Chondrocyte (in vitro differentiated cells): ENCODE measurements around the gene ST6GAL2. TPM values are rescaled to one million over a fixed set of nuclear protein-coding genes. Genes with fewer than 3 reads are reported as not detected.

Experiments used
- DNase-seq: peaks from one replicate; pipeline ENCODE4 v3.0.0; 2021; ENCODE audit warnings: mixed read lengths, low spot score
- H3K27ac Mint-ChIP-seq: one replicate; pipeline ENCODE4 v1.8.0; 2021; ENCODE audit warnings: mild to moderate bottlenecking, moderate library complexity, mixed read lengths; ENCODE audit not compliant: unreplicated experiment
- H3K27me3 Mint-ChIP-seq: 2 replicates; pipeline ENCODE4 v1.8.0; 2021; ENCODE audit warnings: low read depth, mixed read lengths
- H3K36me3 Mint-ChIP-seq: 2 replicates; pipeline ENCODE4 v1.8.0; 2021; ENCODE audit warnings: low read depth, mixed read lengths
- H3K4me1 Mint-ChIP-seq: 2 replicates; pipeline ENCODE4 v1.8.0; 2021; ENCODE audit warnings: low read depth, mild to moderate bottlenecking, mixed read lengths
- H3K4me3 Mint-ChIP-seq: one replicate; pipeline ENCODE4 v1.8.0; 2021; ENCODE audit warnings: mild to moderate bottlenecking, moderate library complexity, mixed read lengths; ENCODE audit not compliant: unreplicated experiment
- H3K9me3 Mint-ChIP-seq: 2 replicates; pipeline ENCODE4 v1.8.0; 2021; ENCODE audit warnings: low read depth, mixed read lengths
- total RNA-seq: library from RNA; stranded (reverse); gene quantifications from 3 replicates; pipeline ENCODE4 v1.2.1, GENCODE V29; 2021
- TF ChIP-seq, protein P1 (sequence below): fragments of 200-600 bp; sonication (generic); IDR thresholded peaks from 2 replicates; pipeline ENCODE4 v1.5.0; 2021; ENCODE audit warnings: antibody characterized with exemption, mild to moderate bottlenecking, moderate library complexity

ST6GAL2 gene
- total RNA-seq, 1 donor from 2014 or later, result 144 TPM

DNA sequence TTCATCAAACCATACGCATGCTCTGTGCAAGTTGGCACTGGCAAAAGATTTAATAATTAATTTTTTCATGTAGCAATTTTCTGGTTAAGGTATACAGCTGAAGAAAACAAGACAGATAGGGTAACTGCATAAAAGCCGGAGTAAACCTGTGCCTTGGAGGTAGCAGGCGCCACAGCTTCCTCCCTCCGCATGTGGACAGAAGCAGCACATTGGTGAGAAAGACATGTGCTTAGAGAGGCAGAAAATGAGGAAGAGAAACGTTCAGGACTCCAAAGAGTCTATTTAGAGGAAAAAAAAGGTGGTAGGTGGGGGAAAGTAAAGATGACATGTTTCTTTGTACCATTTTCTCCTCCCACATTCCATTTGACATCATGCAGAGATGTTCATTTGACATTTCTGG, 9.3 kb downstream of the ST6GAL2 start:
- no peak for DNase-seq
- Mint-ChIP-seq H3K4me1 (peaks cover 73% of the 10 kb centered on the region), H3K27ac (peak overlapping the region; percentile 24), H3K4me3 (no peak overlapping the region), H3K36me3 (peaks cover 7% of the 10 kb centered on the region), H3K9me3 (no peaks in the 10 kb centered on the region), H3K27me3 (no peaks in the 10 kb centered on the region)
- TF ChIP-seq, protein P1, sequence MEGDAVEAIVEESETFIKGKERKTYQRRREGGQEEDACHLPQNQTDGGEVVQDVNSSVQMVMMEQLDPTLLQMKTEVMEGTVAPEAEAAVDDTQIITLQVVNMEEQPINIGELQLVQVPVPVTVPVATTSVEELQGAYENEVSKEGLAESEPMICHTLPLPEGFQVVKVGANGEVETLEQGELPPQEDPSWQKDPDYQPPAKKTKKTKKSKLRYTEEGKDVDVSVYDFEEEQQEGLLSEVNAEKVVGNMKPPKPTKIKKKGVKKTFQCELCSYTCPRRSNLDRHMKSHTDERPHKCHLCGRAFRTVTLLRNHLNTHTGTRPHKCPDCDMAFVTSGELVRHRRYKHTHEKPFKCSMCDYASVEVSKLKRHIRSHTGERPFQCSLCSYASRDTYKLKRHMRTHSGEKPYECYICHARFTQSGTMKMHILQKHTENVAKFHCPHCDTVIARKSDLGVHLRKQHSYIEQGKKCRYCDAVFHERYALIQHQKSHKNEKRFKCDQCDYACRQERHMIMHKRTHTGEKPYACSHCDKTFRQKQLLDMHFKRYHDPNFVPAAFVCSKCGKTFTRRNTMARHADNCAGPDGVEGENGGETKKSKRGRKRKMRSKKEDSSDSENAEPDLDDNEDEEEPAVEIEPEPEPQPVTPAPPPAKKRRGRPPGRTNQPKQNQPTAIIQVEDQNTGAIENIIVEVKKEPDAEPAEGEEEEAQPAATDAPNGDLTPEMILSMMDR, result no peak

DNA sequence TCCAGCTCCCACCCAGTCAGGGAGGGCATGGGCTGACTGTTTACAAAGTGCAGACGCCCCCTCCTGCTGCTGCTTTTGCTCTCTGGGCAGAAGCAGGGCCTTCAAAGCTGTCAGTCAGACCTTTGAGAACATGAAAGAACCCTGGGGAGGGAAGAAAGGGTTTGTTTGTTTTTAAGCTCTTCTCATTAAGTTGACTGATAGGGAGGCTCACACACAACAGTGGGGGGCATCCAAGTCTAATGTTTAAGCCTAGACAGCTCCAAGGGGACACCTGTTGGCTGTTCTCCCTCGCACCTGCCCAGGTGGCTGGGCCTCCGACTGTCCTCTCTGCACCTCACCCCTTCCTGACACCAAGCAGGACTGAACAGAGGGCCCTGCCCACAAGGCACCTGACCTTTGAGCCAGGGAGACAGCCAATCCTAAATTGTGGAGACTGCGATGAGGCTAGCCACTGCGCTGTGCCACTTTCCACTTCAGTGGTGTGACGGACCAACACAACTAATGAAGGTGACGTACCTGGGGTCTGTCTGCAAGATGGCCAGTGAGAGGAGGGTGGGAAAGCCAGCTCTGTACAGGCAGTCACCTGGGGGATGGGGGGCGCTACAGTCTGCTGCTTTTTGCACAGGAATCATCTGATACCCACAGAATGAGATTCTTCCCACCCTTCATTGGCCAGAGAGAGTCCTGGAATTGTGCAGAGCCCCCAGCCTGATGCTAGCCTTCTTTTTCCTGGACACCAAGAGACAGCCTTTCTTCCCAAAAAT, 16.3 kb downstream of the ST6GAL2 start:
- TF ChIP-seq, protein P1, result no peak
- Mint-ChIP-seq H3K27ac (peak overlapping the region; percentile 38), H3K4me3 (no peak overlapping the region), H3K4me1 (peaks cover 83% of the 10 kb centered on the region), H3K27me3 (no peaks in the 10 kb centered on the region), H3K9me3 (no peaks in the 10 kb centered on the region), H3K36me3 (peaks cover 7% of the 10 kb centered on the region)
- DNase-seq, result no peak

GRCh38 chr2:106868275-106868674, 17.7 kb downstream of the ST6GAL2 start:
- peak overlapping the region; percentile 84 for H3K27ac Mint-ChIP-seq
- H3K36me3 Mint-ChIP-seq, result no peaks in the 10 kb centered on the region
- TF ChIP-seq, protein P1, result peak; percentile 72
- DNase-seq, result no peak
- H3K4me3 Mint-ChIP-seq, result no peak overlapping the region
- H3K9me3 Mint-ChIP-seq, result no peaks in the 10 kb centered on the region
- H3K27me3 Mint-ChIP-seq, result no peaks in the 10 kb centered on the region
- peaks cover 81% of the 10 kb centered on the region for H3K4me1 Mint-ChIP-seq

GRCh38 chr2:106867196-106867953, 18.6 kb downstream of the ST6GAL2 start:
- DNase-seq, result no peak
- peaks cover 85% of the 10 kb centered on the region for H3K4me1 Mint-ChIP-seq
- no peaks in the 10 kb centered on the region for H3K9me3 Mint-ChIP-seq
- H3K36me3 Mint-ChIP-seq, result no peaks in the 10 kb centered on the region
- peak overlapping the region; percentile 84 for H3K27ac Mint-ChIP-seq
- H3K4me3 Mint-ChIP-seq, result no peak overlapping the region
- H3K27me3 Mint-ChIP-seq, result no peaks in the 10 kb centered on the region
- TF ChIP-seq, protein P1, result no peak

- no peak overlapping the region for H3K4me3 Mint-ChIP-seq
- TF ChIP-seq, protein P1, result no peak
- no peaks in the 10 kb centered on the region for H3K9me3 Mint-ChIP-seq
- peaks cover 85% of the 10 kb centered on the region for H3K4me1 Mint-ChIP-seq
- no peaks in the 10 kb centered on the region for H3K27me3 Mint-ChIP-seq
- H3K27ac Mint-ChIP-seq, result peak overlapping the region; percentile 84
- DNase-seq, result no peak
- no peaks in the 10 kb centered on the region for H3K36me3 Mint-ChIP-seq
Observed at GRCh38 chr2:106866641-106867040, 19.3 kb downstream of the ST6GAL2 start.
